GM23338 (cell line): Measurements from ENCODE around the gene FAM117A. TPM values are rescaled to one million over a fixed set of nuclear protein-coding genes. Genes with fewer than 3 reads are reported as not detected.

ENCODE experiments used
- ATAC-seq: fragments of 200-7000 bp; cut with Tn5 transposase; 3 replicates; pipeline ENCODE4 v1.9.1; 2020
- DNase-seq: peaks from one replicate; pipeline ENCODE4 v3.0.0-alpha.2; 2015; ENCODE audit warnings: low spot score
- H2AFZ ChIP-seq: fragments of 200-600 bp; sonication (generic); 2 replicates; pipeline ENCODE4 v1.8.0; 2016; ENCODE audit warnings: antibody characterized with exemption, mild to moderate bottlenecking, moderate library complexity
- H3F3A ChIP-seq: fragments of 200-600 bp; sonication (generic); replicated peaks from 2 replicates; pipeline ENCODE4 v1.8.0; 2017; ENCODE audit warnings: antibody characterized with exemption, mixed run types, low read depth
- H3K27ac ChIP-seq: fragments of 200-600 bp; sonication (generic); 2 replicates; pipeline ENCODE4 v1.6.1; 2016; ENCODE audit warnings: low read depth
- H3K27me3 ChIP-seq: fragments of 200-600 bp; sonication (generic); 2 replicates; pipeline ENCODE4 v1.8.0; 2016; ENCODE audit warnings: mild to moderate bottlenecking, mixed run types, moderate library complexity; ENCODE audit not compliant: insufficient read depth
- H3K36me3 ChIP-seq: fragments of 200-600 bp; sonication (generic); 2 replicates; pipeline ENCODE4 v1.8.0; 2016; ENCODE audit warnings: mild to moderate bottlenecking; ENCODE audit not compliant: insufficient read depth
- H3K4me1 ChIP-seq: fragments of 200-600 bp; sonication (generic); 2 replicates; pipeline ENCODE4 v1.8.0; 2016; ENCODE audit warnings: mild to moderate bottlenecking, moderate library complexity; ENCODE audit not compliant: insufficient read depth
- H3K4me2 ChIP-seq: fragments of 200-600 bp; sonication (generic); 2 replicates; pipeline ENCODE4 v1.7.1; 2017; ENCODE audit warnings: mixed run types
- H3K4me3 ChIP-seq: fragments of 200-600 bp; sonication (generic); 2 replicates; pipeline ENCODE4 v1.6.1; 2016; ENCODE audit warnings: mixed run types
- H3K79me2 ChIP-seq: fragments of 200-600 bp; sonication (generic); replicated peaks from 2 replicates; pipeline ENCODE4 v1.8.0; 2017; ENCODE audit warnings: mild to moderate bottlenecking; ENCODE audit not compliant: insufficient read depth
- H3K9me2 ChIP-seq: fragments of 200-600 bp; sonication (generic); 2 replicates; pipeline ENCODE4 v1.8.0; 2017; ENCODE audit not compliant: insufficient read depth
- H4K20me1 ChIP-seq: fragments of 200-600 bp; sonication (generic); replicated peaks from 2 replicates; pipeline ENCODE4 v1.8.0; 2017; ENCODE audit warnings: mild to moderate bottlenecking; ENCODE audit not compliant: insufficient read depth
- H3K27ac Mint-ChIP-seq: 2 replicates; pipeline ENCODE4 v1.8.0; 2020; ENCODE audit warnings: inconsistent platforms, mild to moderate bottlenecking, moderate library complexity, mixed read lengths
- H3K27me3 Mint-ChIP-seq: 3 replicates; pipeline ENCODE4 v1.8.0; 2022; ENCODE audit warnings: low read depth, mild to moderate bottlenecking, moderate library complexity, mixed read lengths, inconsistent platforms; ENCODE audit not compliant: insufficient read depth, poor library complexity
- H3K36me3 Mint-ChIP-seq: 3 replicates; pipeline ENCODE4 v1.8.0; 2021; ENCODE audit warnings: low read depth, mild to moderate bottlenecking, inconsistent platforms, moderate library complexity, mixed read lengths
- H3K4me1 Mint-ChIP-seq: 3 replicates; pipeline ENCODE4 v1.8.0; 2020; ENCODE audit warnings: mild to moderate bottlenecking, inconsistent platforms, mixed read lengths
- H3K4me3 Mint-ChIP-seq: 3 replicates; pipeline ENCODE4 v1.8.0; 2021; ENCODE audit warnings: moderate library complexity, mild to moderate bottlenecking, inconsistent platforms, mixed read lengths
- H3K9me3 Mint-ChIP-seq: 3 replicates; pipeline ENCODE4 v1.8.0; 2020; ENCODE audit warnings: moderate library complexity, mild to moderate bottlenecking, inconsistent platforms, mixed read lengths
- CREB1 ChIP-seq: fragments of 250-450 bp; sonication (Bioruptor Pico); IDR thresholded peaks from 2 replicates; pipeline ENCODE4 v1.5.0; 2020; ENCODE audit warnings: low read depth, mild to moderate bottlenecking, moderate library complexity
- EZH2 ChIP-seq: fragments of 200-600 bp; sonication (generic); IDR thresholded peaks from one replicate; pipeline ENCODE4 v1.8.0; 2017; ENCODE audit warnings: antibody characterized with exemption, mild to moderate bottlenecking, low read depth; ENCODE audit not compliant: unreplicated experiment
- EZH2phosphoT487 ChIP-seq: fragments of 200-600 bp; sonication (generic); IDR thresholded peaks from one replicate; pipeline ENCODE4 v1.8.1; 2018; ENCODE audit warnings: antibody characterized with exemption; ENCODE audit not compliant: unreplicated experiment
- JUNB ChIP-seq: IDR thresholded peaks from one replicate; pipeline ENCODE4 v1.6.1; 2016; ENCODE audit warnings: antibody characterized with exemption; ENCODE audit not compliant: unreplicated experiment
- NANOG ChIP-seq: IDR thresholded peaks from 2 replicates; pipeline ENCODE4 v1.6.1; 2016; ENCODE audit warnings: antibody characterized with exemption, borderline replicate concordance
- POLR2AphosphoS5 ChIP-seq: IDR thresholded peaks from 2 replicates; pipeline ENCODE4 v1.6.1; 2016; ENCODE audit warnings: antibody characterized with exemption, low read depth
- STAT1 ChIP-seq: IDR thresholded peaks from one replicate; pipeline ENCODE4 v1.6.1; 2016; ENCODE audit warnings: antibody characterized with exemption; ENCODE audit not compliant: unreplicated experiment
- ZNF114 ChIP-seq: fragments of 250-450 bp; sonication (Bioruptor Pico); IDR thresholded peaks from 2 replicates; pipeline ENCODE4 v1.5.0; 2020; ENCODE audit warnings: mild to moderate bottlenecking, moderate library complexity
- ZNF331 ChIP-seq: fragments of 250-450 bp; sonication (Bioruptor Pico); IDR thresholded peaks from 2 replicates; pipeline ENCODE4 v1.5.0; 2020; ENCODE audit warnings: low read depth, mild to moderate bottlenecking, moderate library complexity
- polyA plus RNA-seq: library from polyadenylated mRNA; unstranded; fragments of >200 nt; fragmentation: Nextera tagmentation; extraction: Ambion mirVana; gene quantifications from 2 replicates; pipeline ENCODE4 v1.2.1, GENCODE V29; 2016
- total RNA-seq: library from RNA; depleted of rRNA; stranded (reverse); fragments of >200 nt; shearing (Covaris generic); gene quantifications from 2 replicates; pipeline ENCODE4 v1.2.3, GENCODE V29; 2014
- TF ChIP-seq, protein P1 (sequence below): IDR thresholded peaks from 2 replicates; pipeline ENCODE4 v1.6.1; 2016; ENCODE audit warnings: antibody characterized with exemption
- TF ChIP-seq, protein P2 (sequence below): IDR thresholded peaks from one replicate; pipeline ENCODE4 v1.6.1; 2018; ENCODE audit warnings: antibody characterized with exemption; ENCODE audit not compliant: unreplicated experiment
- TF ChIP-seq, protein P3 (sequence below), 2 experiments: fragments of 200-600 bp in 1 of 2; sonication (generic) in 1 of 2; conservative IDR thresholded peaks; 2 replicates each; pipeline versions ENCODE4 v1.5.1 to v1.6.1; 2016 to 2017; ENCODE audit warnings: antibody characterized with exemption in 2 of 2, low read depth in 2 of 2, mild to moderate bottlenecking in 2 of 2, moderate library complexity in 1 of 2
- TF ChIP-seq, protein P4 (sequence below): fragments of 250-450 bp; sonication (Bioruptor Pico); IDR thresholded peaks from 2 replicates; pipeline ENCODE4 v1.5.0; 2020; ENCODE audit warnings: mild to moderate bottlenecking, moderate library complexity

Gene FAM117A
- total and polyA plus RNA-seq, 2 experiments from 2014 or later = 21.3 to 46.4 TPM

DNA sequence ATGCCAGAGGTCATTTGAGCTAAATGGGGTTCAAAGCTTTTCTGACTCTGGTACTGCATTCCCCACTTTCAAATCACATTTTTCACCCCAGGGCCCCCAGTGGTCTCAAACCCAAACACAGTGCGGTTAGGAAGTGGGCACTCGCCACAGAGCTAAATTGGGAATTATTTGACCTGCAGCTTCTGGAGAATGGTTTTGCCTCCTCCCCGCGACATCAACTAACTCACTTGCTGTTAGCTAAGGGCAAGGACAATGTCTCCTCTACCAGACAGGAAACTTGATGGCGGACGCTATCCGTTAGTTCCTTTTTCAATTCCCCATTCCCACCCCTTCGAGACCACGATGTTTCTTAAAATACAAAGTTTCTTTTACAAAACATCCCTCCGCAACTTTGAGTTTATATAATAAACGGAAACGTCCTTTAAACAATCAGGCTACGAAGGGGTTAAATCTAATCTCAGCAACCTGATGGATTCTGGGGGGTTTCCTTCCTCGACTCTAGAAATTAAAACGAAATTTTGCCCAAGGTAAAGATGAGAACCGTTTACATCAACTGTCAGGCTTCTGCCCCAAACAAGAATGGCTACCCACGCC, 24.1 kb upstream of the FAM117A start:
- TF ChIP-seq, protein P1, sequence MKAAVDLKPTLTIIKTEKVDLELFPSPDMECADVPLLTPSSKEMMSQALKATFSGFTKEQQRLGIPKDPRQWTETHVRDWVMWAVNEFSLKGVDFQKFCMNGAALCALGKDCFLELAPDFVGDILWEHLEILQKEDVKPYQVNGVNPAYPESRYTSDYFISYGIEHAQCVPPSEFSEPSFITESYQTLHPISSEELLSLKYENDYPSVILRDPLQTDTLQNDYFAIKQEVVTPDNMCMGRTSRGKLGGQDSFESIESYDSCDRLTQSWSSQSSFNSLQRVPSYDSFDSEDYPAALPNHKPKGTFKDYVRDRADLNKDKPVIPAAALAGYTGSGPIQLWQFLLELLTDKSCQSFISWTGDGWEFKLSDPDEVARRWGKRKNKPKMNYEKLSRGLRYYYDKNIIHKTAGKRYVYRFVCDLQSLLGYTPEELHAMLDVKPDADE = no peak
- TF ChIP-seq EZH2phosphoT487 (no peak), STAT1 (no peak), CREB1 (no peak), ZNF114 (no peak), ZNF331 (CRISPR knock-in tag) (no peak), JUNB (no peak), NANOG (no peak), POLR2AphosphoS5 (no peak), EZH2 (no peak)
- TF ChIP-seq, protein P2, sequence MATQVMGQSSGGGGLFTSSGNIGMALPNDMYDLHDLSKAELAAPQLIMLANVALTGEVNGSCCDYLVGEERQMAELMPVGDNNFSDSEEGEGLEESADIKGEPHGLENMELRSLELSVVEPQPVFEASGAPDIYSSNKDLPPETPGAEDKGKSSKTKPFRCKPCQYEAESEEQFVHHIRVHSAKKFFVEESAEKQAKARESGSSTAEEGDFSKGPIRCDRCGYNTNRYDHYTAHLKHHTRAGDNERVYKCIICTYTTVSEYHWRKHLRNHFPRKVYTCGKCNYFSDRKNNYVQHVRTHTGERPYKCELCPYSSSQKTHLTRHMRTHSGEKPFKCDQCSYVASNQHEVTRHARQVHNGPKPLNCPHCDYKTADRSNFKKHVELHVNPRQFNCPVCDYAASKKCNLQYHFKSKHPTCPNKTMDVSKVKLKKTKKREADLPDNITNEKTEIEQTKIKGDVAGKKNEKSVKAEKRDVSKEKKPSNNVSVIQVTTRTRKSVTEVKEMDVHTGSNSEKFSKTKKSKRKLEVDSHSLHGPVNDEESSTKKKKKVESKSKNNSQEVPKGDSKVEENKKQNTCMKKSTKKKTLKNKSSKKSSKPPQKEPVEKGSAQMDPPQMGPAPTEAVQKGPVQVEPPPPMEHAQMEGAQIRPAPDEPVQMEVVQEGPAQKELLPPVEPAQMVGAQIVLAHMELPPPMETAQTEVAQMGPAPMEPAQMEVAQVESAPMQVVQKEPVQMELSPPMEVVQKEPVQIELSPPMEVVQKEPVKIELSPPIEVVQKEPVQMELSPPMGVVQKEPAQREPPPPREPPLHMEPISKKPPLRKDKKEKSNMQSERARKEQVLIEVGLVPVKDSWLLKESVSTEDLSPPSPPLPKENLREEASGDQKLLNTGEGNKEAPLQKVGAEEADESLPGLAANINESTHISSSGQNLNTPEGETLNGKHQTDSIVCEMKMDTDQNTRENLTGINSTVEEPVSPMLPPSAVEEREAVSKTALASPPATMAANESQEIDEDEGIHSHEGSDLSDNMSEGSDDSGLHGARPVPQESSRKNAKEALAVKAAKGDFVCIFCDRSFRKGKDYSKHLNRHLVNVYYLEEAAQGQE = no peak
- TF ChIP-seq, protein P3, sequence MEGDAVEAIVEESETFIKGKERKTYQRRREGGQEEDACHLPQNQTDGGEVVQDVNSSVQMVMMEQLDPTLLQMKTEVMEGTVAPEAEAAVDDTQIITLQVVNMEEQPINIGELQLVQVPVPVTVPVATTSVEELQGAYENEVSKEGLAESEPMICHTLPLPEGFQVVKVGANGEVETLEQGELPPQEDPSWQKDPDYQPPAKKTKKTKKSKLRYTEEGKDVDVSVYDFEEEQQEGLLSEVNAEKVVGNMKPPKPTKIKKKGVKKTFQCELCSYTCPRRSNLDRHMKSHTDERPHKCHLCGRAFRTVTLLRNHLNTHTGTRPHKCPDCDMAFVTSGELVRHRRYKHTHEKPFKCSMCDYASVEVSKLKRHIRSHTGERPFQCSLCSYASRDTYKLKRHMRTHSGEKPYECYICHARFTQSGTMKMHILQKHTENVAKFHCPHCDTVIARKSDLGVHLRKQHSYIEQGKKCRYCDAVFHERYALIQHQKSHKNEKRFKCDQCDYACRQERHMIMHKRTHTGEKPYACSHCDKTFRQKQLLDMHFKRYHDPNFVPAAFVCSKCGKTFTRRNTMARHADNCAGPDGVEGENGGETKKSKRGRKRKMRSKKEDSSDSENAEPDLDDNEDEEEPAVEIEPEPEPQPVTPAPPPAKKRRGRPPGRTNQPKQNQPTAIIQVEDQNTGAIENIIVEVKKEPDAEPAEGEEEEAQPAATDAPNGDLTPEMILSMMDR (conservative IDR thresholded peaks at IDR 0.05; ENCODE audit: low read depth in 2 of 2) = no peak
- TF ChIP-seq, protein P4, sequence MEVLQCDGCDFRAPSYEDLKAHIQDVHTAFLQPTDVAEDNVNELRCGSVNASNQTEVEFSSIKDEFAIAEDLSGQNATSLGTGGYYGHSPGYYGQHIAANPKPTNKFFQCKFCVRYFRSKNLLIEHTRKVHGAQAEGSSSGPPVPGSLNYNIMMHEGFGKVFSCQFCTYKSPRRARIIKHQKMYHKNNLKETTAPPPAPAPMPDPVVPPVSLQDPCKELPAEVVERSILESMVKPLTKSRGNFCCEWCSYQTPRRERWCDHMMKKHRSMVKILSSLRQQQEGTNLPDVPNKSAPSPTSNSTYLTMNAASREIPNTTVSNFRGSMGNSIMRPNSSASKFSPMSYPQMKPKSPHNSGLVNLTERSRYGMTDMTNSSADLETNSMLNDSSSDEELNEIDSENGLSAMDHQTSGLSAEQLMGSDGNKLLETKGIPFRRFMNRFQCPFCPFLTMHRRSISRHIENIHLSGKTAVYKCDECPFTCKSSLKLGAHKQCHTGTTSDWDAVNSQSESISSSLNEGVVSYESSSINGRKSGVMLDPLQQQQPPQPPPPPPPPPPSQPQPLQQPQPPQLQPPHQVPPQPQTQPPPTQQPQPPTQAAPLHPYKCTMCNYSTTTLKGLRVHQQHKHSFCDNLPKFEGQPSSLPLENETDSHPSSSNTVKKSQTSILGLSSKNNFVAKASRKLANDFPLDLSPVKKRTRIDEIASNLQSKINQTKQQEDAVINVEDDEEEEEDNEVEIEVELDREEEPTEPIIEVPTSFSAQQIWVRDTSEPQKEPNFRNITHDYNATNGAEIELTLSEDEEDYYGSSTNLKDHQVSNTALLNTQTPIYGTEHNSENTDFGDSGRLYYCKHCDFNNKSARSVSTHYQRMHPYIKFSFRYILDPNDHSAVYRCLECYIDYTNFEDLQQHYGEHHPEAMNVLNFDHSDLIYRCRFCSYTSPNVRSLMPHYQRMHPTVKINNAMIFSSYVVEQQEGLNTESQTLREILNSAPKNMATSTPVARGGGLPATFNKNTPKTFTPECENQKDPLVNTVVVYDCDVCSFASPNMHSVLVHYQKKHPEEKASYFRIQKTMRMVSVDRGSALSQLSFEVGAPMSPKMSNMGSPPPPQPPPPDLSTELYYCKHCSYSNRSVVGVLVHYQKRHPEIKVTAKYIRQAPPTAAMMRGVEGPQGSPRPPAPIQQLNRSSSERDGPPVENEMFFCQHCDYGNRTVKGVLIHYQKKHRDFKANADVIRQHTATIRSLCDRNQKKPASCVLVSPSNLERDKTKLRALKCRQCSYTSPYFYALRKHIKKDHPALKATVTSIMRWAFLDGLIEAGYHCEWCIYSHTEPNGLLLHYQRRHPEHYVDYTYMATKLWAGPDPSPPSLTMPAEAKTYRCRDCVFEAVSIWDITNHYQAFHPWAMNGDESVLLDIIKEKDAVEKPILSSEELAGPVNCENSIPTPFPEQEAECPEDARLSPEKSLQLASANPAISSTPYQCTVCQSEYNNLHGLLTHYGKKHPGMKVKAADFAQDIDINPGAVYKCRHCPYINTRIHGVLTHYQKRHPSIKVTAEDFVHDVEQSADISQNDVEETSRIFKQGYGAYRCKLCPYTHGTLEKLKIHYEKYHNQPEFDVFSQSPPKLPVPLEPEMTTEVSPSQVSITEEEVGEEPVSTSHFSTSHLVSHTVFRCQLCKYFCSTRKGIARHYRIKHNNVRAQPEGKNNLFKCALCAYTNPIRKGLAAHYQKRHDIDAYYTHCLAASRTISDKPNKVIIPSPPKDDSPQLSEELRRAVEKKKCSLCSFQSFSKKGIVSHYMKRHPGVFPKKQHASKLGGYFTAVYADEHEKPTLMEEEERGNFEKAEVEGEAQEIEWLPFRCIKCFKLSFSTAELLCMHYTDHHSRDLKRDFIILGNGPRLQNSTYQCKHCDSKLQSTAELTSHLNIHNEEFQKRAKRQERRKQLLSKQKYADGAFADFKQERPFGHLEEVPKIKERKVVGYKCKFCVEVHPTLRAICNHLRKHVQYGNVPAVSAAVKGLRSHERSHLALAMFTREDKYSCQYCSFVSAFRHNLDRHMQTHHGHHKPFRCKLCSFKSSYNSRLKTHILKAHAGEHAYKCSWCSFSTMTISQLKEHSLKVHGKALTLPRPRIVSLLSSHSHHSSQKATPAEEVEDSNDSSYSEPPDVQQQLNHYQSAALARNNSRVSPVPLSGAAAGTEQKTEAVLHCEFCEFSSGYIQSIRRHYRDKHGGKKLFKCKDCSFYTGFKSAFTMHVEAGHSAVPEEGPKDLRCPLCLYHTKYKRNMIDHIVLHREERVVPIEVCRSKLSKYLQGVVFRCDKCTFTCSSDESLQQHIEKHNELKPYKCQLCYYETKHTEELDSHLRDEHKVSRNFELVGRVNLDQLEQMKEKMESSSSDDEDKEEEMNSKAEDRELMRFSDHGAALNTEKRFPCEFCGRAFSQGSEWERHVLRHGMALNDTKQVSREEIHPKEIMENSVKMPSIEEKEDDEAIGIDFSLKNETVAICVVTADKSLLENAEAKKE (CRISPR knock-in tag) = no peak
- Histone ChIP-seq H3K79me2 (peaks cover 37% of the 10 kb centered on the region), H3K4me1 (peaks cover 10% of the 10 kb centered on the region), H3K27me3 (peaks cover 25% of the 10 kb centered on the region; the same call in 1 of the 2 replicates), H4K20me1 (peaks cover 25% of the 10 kb centered on the region), H3K36me3 (peaks cover 11% of the 10 kb centered on the region; the same call in 1 of the 2 replicates), H2AFZ (no peak overlapping the region), H3F3A (no peaks in the 10 kb centered on the region), H3K4me3 (peak overlapping the region; percentile 68), H3K4me2 (peak overlapping the region; percentile 75), H3K27ac (peak overlapping the region; percentile 67), H3K9me2 (no peaks in the 10 kb centered on the region)
- DNase-seq (no peak), ATAC-seq (no peak)
- H3K36me3 Mint-ChIP-seq = peaks cover 30% of the 10 kb centered on the region
- peaks cover 10% of the 10 kb centered on the region for H3K27me3 Mint-ChIP-seq
- peak overlapping the region; percentile 99 for H3K27ac Mint-ChIP-seq
- H3K9me3 Mint-ChIP-seq = no peaks in the 10 kb centered on the region; the same call in 2 of the 3 replicates
- H3K4me3 Mint-ChIP-seq = peak overlapping the region; percentile 84
- peaks cover 19% of the 10 kb centered on the region for H3K4me1 Mint-ChIP-seq
